ENCODE measurements around the gene ZFYVE9.

DNA sequence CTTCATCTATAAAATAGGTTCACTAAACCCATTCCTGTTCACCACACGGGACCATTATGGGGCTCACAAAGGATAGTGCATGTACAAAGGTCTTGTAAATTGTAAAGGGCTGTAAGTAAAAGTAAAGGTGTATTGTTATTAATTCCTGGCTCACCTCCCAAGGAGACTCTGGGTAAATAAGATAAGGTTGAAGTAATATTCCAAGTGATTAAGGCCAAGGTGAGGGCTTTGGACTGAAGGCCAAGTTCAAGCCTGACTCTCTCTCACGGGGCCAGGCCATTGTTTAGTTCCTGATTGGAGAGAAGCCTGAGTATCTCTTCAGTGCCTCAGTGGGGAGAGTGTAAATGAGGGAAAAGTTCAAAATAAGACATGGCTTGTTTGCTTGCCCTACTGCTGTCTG, 19.5 kb upstream of the ZFYVE9 start:
- TF ChIP-seq, protein P1, sequence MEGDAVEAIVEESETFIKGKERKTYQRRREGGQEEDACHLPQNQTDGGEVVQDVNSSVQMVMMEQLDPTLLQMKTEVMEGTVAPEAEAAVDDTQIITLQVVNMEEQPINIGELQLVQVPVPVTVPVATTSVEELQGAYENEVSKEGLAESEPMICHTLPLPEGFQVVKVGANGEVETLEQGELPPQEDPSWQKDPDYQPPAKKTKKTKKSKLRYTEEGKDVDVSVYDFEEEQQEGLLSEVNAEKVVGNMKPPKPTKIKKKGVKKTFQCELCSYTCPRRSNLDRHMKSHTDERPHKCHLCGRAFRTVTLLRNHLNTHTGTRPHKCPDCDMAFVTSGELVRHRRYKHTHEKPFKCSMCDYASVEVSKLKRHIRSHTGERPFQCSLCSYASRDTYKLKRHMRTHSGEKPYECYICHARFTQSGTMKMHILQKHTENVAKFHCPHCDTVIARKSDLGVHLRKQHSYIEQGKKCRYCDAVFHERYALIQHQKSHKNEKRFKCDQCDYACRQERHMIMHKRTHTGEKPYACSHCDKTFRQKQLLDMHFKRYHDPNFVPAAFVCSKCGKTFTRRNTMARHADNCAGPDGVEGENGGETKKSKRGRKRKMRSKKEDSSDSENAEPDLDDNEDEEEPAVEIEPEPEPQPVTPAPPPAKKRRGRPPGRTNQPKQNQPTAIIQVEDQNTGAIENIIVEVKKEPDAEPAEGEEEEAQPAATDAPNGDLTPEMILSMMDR (IDR thresholded peaks at IDR 0.05 in 8 of 11, conservative IDR thresholded peaks at IDR 0.05 in 3 of 11), result no peak
- no peak for TF ChIP-seq POLR2AphosphoS5 (IDR thresholded peaks at IDR 0.05)

Measured in spleen (tissue), 7 donors.